ENCODE results near the gene NDST1.

DNA sequence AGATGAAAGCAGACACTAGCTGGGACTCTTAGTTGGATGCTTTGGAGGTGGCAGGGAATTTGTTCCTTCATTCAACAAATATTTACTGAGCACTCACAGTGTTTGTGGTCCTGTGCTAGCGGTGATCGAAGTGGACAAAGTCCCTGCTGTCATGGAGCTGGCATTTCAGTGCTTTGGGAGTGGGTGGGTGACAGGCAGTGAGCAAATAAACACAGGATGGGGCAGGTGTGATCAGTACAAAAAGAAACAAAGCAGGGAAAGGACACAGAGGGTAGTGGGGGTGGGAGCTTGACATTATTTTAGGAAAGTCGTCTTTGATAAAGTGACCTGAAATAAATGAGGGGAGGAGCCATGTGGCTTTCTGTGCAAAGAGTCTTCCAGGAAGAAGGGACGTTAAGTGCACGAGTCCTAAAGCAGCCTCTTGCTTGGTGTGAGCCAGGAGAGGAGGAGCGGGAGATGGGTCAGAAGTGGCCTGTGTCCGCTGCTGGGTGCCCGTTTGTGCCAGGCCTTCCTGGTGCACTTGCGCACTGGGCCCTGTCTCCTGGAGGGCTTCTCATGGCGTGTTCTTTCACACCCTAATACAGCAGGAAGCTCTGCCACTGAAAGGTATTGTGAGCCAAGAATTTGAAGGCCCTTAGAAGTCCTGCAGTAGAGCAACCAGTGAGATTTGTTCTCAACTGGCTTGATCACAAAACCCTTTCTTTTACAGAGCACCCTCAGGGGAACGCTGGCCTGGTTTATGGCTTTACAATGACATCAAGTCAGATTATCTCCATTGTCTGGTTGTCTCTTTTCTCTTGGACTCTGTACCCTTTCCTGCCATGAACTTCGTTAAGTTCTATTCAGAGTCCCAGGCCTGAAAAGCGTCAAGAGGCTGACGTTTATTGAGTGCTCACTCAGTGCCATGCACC lies 14.8 kb downstream of the NDST1 start:
- TF ChIP-seq, protein P1, sequence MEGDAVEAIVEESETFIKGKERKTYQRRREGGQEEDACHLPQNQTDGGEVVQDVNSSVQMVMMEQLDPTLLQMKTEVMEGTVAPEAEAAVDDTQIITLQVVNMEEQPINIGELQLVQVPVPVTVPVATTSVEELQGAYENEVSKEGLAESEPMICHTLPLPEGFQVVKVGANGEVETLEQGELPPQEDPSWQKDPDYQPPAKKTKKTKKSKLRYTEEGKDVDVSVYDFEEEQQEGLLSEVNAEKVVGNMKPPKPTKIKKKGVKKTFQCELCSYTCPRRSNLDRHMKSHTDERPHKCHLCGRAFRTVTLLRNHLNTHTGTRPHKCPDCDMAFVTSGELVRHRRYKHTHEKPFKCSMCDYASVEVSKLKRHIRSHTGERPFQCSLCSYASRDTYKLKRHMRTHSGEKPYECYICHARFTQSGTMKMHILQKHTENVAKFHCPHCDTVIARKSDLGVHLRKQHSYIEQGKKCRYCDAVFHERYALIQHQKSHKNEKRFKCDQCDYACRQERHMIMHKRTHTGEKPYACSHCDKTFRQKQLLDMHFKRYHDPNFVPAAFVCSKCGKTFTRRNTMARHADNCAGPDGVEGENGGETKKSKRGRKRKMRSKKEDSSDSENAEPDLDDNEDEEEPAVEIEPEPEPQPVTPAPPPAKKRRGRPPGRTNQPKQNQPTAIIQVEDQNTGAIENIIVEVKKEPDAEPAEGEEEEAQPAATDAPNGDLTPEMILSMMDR (IDR thresholded peaks at IDR 0.05; ENCODE audit: borderline replicate concordance, extremely low read depth, low read length, poor library complexity, severe bottlenecking), result no peak
- TF ChIP-seq EZH2 (IDR thresholded peaks at IDR 0.05; ENCODE audit: borderline replicate concordance, low read depth, low read length, severe bottlenecking), result no peak
